Skeletal muscle satellite cell (primary cell): Measurements from ENCODE around the gene ME3.
"Not testable (repeated sequence)": the region's sequence is repeated elsewhere in the genome, so short reads cannot be mapped to it uniquely, and the experiment has no call there.

Experiments used
- H3K27me3 ChIP-seq: 2 replicates; pipeline ENCODE4 v1.7.0; 2013; ENCODE audit warnings: low read length; ENCODE audit not compliant: control insufficient read depth, insufficient read depth
- H3K36me3 ChIP-seq: 2 replicates; pipeline ENCODE4 v1.7.0; 2013; ENCODE audit warnings: mild to moderate bottlenecking, control low read depth, low read length; ENCODE audit not compliant: insufficient read depth
- H3K4me1 ChIP-seq: 2 replicates; pipeline ENCODE4 v1.7.0; 2013; ENCODE audit warnings: low read length; ENCODE audit not compliant: control insufficient read depth, insufficient read depth
- H3K4me2 ChIP-seq: 2 replicates; pipeline ENCODE4 v1.7.0; 2013; ENCODE audit warnings: mild to moderate bottlenecking, low read length
- H3K4me3 ChIP-seq: 2 replicates; pipeline ENCODE4 v1.7.0; 2013; ENCODE audit warnings: low read length
- H3K9ac ChIP-seq: 2 replicates; pipeline ENCODE4 v1.7.0; 2013; ENCODE audit warnings: mild to moderate bottlenecking, low read depth, low read length, moderate library complexity
- H3K9me3 ChIP-seq: replicated peaks from 2 replicates; pipeline ENCODE4 v1.7.0; 2013; ENCODE audit warnings: mild to moderate bottlenecking, control low read depth, low read length

The ME3 gene

GRCh38 chr11:86565801-86566312, 106.6 kb downstream of the ME3 start:
- no peak overlapping the region for H3K4me3 ChIP-seq
- peaks cover 6% of the 10 kb centered on the region for H3K4me1 ChIP-seq
- H3K9me3 ChIP-seq = no peaks in the 10 kb centered on the region
- no peak overlapping the region for H3K9ac ChIP-seq
- H3K27me3 ChIP-seq = no peaks in the 10 kb centered on the region
- no peak overlapping the region for H3K4me2 ChIP-seq
- H3K36me3 ChIP-seq = no peaks in the 10 kb centered on the region

- Histone ChIP-seq H3K4me2 (no peak overlapping the region), H3K9ac (no peak overlapping the region), H3K4me1 (peaks cover 6% of the 10 kb centered on the region), H3K27me3 (no peaks in the 10 kb centered on the region), H3K4me3 (no peak overlapping the region), H3K9me3 (no peaks in the 10 kb centered on the region), H3K36me3 (no peaks in the 10 kb centered on the region)
Measured at GRCh38 chr11:86565388-86565787, 107.0 kb downstream of the ME3 start.

- not testable (repeated sequence) for H3K4me2 ChIP-seq, H3K36me3 ChIP-seq, H3K27me3 ChIP-seq, H3K9ac ChIP-seq, H3K4me3 ChIP-seq, H3K9me3 ChIP-seq
- peaks cover 26% of the 10 kb centered on the region for H3K4me1 ChIP-seq
Measured at GRCh38 chr11:86562842-86563241, 109.6 kb downstream of the ME3 start.

- Histone ChIP-seq H3K27me3 (no peaks in the 10 kb centered on the region), H3K4me1 (peaks cover 19% of the 10 kb centered on the region), H3K9ac (peak overlapping the region; percentile 30), H3K4me2 (peak overlapping the region; percentile 10), H3K9me3 (no peaks in the 10 kb centered on the region), H3K36me3 (no peaks in the 10 kb centered on the region), H3K4me3 (no peak overlapping the region)
Measured at GRCh38 chr11:86559311-86559945, 113.0 kb downstream of the ME3 start.

GRCh38 chr11:86558841-86559240, 113.6 kb downstream of the ME3 start:
- H3K9me3 ChIP-seq = no peaks in the 10 kb centered on the region
- H3K4me2 ChIP-seq = no peak overlapping the region
- H3K4me3 ChIP-seq = no peak overlapping the region
- H3K4me1 ChIP-seq = peaks cover 19% of the 10 kb centered on the region
- H3K36me3 ChIP-seq = no peaks in the 10 kb centered on the region
- no peaks in the 10 kb centered on the region for H3K27me3 ChIP-seq
- H3K9ac ChIP-seq = no peak overlapping the region

- Histone ChIP-seq H3K4me3 (no peak overlapping the region), H3K4me1 (peaks cover 19% of the 10 kb centered on the region), H3K9me3 (no peaks in the 10 kb centered on the region)
Measured at GRCh38 chr11:86558207-86558606, 114.2 kb downstream of the ME3 start.

GRCh38 chr11:86555866-86556265, 116.5 kb downstream of the ME3 start:
- H3K9ac ChIP-seq = no peak overlapping the region
- H3K9me3 ChIP-seq = no peaks in the 10 kb centered on the region
- no peaks in the 10 kb centered on the region for H3K27me3 ChIP-seq
- no peaks in the 10 kb centered on the region for H3K36me3 ChIP-seq
- H3K4me3 ChIP-seq = no peak overlapping the region
- H3K4me1 ChIP-seq = peaks cover 33% of the 10 kb centered on the region
- no peak overlapping the region for H3K4me2 ChIP-seq

More at GRCh38 chr11:86558207-86558606, 114.2 kb downstream of the ME3 start:
- no peaks in the 10 kb centered on the region for H3K27me3 ChIP-seq
- H3K9ac ChIP-seq = no peak overlapping the region
- H3K36me3 ChIP-seq = no peaks in the 10 kb centered on the region
- H3K4me2 ChIP-seq = no peak overlapping the region

GRCh38 chr11:86555401-86555800, 117.0 kb downstream of the ME3 start:
- no peak overlapping the region for H3K9ac ChIP-seq
- no peak overlapping the region for H3K4me2 ChIP-seq
- no peaks in the 10 kb centered on the region for H3K27me3 ChIP-seq
- H3K4me3 ChIP-seq = no peak overlapping the region
- H3K9me3 ChIP-seq = no peaks in the 10 kb centered on the region
- peaks cover 34% of the 10 kb centered on the region for H3K4me1 ChIP-seq
- H3K36me3 ChIP-seq = no peaks in the 10 kb centered on the region

- no peak overlapping the region for H3K4me2 ChIP-seq
- no peaks in the 10 kb centered on the region for H3K9me3 ChIP-seq
- peaks cover 27% of the 10 kb centered on the region for H3K4me1 ChIP-seq
- H3K36me3 ChIP-seq = no peaks in the 10 kb centered on the region
- H3K27me3 ChIP-seq = no peaks in the 10 kb centered on the region
- H3K4me3 ChIP-seq = no peak overlapping the region
- no peak overlapping the region for H3K9ac ChIP-seq
Measured at GRCh38 chr11:86553265-86553664, 119.2 kb downstream of the ME3 start.

- Histone ChIP-seq H3K4me1 (peaks cover 31% of the 10 kb centered on the region), H3K4me3 (peak overlapping the region; percentile 44), H3K36me3 (no peaks in the 10 kb centered on the region), H3K4me2 (peak overlapping the region; percentile 70), H3K27me3 (no peaks in the 10 kb centered on the region), H3K9me3 (no peaks in the 10 kb centered on the region), H3K9ac (no peak overlapping the region)
Measured at GRCh38 chr11:86551288-86552092, 120.9 kb downstream of the ME3 start.

- Histone ChIP-seq H3K4me1 (peaks cover 31% of the 10 kb centered on the region), H3K9me3 (no peaks in the 10 kb centered on the region), H3K4me3 (no peak overlapping the region), H3K27me3 (no peaks in the 10 kb centered on the region), H3K36me3 (no peaks in the 10 kb centered on the region), H3K9ac (no peak overlapping the region), H3K4me2 (peak overlapping the region; percentile 27)
Measured at GRCh38 chr11:86550757-86551156, 121.7 kb downstream of the ME3 start.
